Panc1 (cell line): ENCODE data around the gene PLCH2.

Experiments used
- SIN3A ChIP-seq: IDR thresholded peaks from 2 replicates; pipeline ENCODE4 v1.6.1; 2012; ENCODE audit warnings: low read depth, mild to moderate bottlenecking, low read length, moderate library complexity, borderline replicate concordance; ENCODE audit not compliant: insufficient read depth
- TF ChIP-seq, protein P1 (sequence below): fragments of 450-650 bp; IDR thresholded peaks from 2 replicates; pipeline ENCODE4 v1.5.1; 2017; ENCODE audit warnings: mild to moderate bottlenecking

DNA sequence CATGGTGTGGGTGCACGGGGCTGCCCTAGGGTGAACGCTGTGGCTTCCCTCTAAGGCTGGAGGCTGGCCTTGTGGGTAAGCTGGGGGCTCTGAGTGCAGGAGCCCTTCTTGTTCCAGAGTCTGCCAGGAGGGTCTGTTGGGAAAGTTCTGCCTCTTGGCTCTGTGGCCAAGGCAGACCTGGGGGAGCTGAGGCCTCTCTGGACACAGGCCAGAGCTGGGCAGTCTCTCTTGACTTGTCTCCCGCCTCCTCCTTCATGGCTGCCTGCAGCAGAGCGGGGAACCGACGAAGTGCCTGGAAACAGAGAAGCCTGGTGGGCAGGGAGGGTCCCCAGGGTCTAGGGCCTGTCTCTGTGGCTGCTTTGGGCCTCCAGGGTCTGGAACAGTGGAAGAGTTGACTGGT, 33.4 kb upstream of the PLCH2 start:
- no peak for TF ChIP-seq SIN3A
- TF ChIP-seq, protein P1, sequence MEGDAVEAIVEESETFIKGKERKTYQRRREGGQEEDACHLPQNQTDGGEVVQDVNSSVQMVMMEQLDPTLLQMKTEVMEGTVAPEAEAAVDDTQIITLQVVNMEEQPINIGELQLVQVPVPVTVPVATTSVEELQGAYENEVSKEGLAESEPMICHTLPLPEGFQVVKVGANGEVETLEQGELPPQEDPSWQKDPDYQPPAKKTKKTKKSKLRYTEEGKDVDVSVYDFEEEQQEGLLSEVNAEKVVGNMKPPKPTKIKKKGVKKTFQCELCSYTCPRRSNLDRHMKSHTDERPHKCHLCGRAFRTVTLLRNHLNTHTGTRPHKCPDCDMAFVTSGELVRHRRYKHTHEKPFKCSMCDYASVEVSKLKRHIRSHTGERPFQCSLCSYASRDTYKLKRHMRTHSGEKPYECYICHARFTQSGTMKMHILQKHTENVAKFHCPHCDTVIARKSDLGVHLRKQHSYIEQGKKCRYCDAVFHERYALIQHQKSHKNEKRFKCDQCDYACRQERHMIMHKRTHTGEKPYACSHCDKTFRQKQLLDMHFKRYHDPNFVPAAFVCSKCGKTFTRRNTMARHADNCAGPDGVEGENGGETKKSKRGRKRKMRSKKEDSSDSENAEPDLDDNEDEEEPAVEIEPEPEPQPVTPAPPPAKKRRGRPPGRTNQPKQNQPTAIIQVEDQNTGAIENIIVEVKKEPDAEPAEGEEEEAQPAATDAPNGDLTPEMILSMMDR: no peak
